Ascending aorta (tissue), 2 donors: ENCODE results near the gene SECTM1. TPM values are rescaled to one million over a fixed set of nuclear protein-coding genes. Genes with fewer than 3 reads are reported as not detected.
A peak's percentile ranks its signal among the peaks of the same experiment; 100 is the strongest.
"Not testable (repeated sequence)": the region's sequence is repeated elsewhere in the genome, so short reads cannot be mapped to it uniquely, and the experiment has no call there.

ENCODE experiments used
- DNase-seq, 2 donors: peaks; one replicate each; pipeline ENCODE4 v3.0.0-alpha.2; 2019; ENCODE audit warnings: low spot score in 2 of 2
- H3K27ac ChIP-seq, 2 donors: fragments of 200-600 bp; sonication (generic); one replicate each; pipeline ENCODE4 v1.5.1; 2016 to 2017; ENCODE audit warnings: mild to moderate bottlenecking in 1 of 2
- H3K27me3 ChIP-seq: fragments of 200-600 bp; sonication (generic); one replicate; pipeline ENCODE4 v1.5.1; 2017
- H3K36me3 ChIP-seq, 2 donors: fragments of 200-600 bp; sonication (generic); one replicate each; pipeline ENCODE4 v1.5.1; 2016
- H3K4me1 ChIP-seq, 2 donors: fragments of 200-600 bp; sonication (generic); one replicate each; pipeline ENCODE4 v1.5.1; 2016 to 2017; ENCODE audit warnings: mild to moderate bottlenecking in 1 of 2
- H3K4me3 ChIP-seq, 2 donors: fragments of 200-600 bp; sonication (generic); one replicate each; pipeline ENCODE4 v1.5.1; 2016 to 2017; ENCODE audit warnings: mild to moderate bottlenecking in 1 of 2
- H3K9me3 ChIP-seq, 2 donors: fragments of 200-600 bp; sonication (generic); one replicate each; pipeline ENCODE4 v1.5.1; 2016
- intact Hi-C: fragments of 100-400 bp; cut with DNase I; formaldehyde crosslinking; loops from one replicate; pipeline ENCODE4 v1.15.1; 2023
- total RNA-seq: library from RNA; depleted of rRNA; stranded (reverse); fragments of >200 nt; gene quantifications from one replicate; pipeline ENCODE4 v1.1.0, GENCODE V29; 2016
- TF ChIP-seq, protein P1 (sequence below), 3 experiments: fragments of 200-600 bp in 2 of 3; fragments of 450-650 bp in 1 of 3; sonication (generic) in 2 of 3; IDR thresholded peaks; one replicate each; pipeline ENCODE4 v1.5.1; 2016 to 2019; ENCODE audit warnings: antibody characterized with exemption in 3 of 3, mild to moderate bottlenecking in 1 of 3, moderate library complexity in 1 of 3

Gene SECTM1
- total RNA-seq, result 49.5 TPM

DNA sequence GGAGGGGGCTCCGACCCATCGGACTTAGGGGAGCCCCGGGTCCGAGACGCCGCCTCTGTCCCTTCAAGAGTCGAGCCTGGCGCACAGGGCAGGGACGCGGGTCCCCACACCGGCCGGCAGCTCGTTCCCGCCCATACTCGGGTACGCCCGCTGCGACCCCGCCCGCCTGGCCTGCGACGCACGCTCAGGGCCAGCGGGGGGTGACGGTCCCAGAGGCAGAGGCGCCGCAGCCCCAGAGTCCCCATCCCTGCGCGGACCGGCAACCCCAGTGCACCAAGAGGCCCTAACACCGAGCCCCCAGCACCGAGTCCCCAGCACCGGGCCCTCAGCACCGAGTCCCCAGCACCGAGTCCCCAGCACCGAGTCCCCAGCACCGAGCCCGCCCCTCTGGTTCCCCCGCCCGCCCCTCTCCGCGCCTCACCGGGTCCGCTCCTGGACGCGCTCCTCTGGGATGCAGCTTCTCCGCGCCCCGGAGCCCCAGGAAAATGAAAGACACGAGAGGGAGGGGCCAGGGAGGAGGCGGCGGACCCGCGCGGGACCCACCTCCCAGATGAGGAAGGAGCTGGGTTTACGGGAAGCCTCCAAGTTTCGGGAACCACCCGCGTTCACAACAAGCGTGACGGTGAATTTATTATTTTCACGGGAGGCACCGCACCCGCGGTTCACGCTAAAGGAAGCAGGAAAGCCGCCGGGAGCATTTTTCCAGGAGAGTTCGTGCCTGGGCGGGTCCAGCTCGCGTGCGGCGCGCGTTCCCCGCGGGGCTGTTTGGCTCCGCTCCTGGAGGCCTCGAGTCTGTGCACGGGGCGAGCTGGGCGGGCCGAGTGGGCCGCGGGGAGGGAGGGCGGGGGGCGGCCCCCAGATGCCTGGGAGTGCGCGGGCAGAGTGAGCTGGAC is at the start of gene SECTM1:
TSS of gene SECTM1 (minus strand) at position 488 of the 893 bp plus-strand sequence. CDS start 6,526 bp downstream, outside the sequence.
- Histone ChIP-seq H3K4me1 (peaks cover 14 to 25% of the 10 kb centered on the region in 2 donors), H3K36me3 (no peaks in the 10 kb centered on the region), H3K27ac (no peak within 1 kb of the TSS), H3K4me3 (peak within 1 kb of the TSS; percentile 40 to 69), H3K27me3 (no peaks in the 10 kb centered on the region), H3K9me3 (no peaks in the 10 kb centered on the region)
- TF ChIP-seq, protein P1, sequence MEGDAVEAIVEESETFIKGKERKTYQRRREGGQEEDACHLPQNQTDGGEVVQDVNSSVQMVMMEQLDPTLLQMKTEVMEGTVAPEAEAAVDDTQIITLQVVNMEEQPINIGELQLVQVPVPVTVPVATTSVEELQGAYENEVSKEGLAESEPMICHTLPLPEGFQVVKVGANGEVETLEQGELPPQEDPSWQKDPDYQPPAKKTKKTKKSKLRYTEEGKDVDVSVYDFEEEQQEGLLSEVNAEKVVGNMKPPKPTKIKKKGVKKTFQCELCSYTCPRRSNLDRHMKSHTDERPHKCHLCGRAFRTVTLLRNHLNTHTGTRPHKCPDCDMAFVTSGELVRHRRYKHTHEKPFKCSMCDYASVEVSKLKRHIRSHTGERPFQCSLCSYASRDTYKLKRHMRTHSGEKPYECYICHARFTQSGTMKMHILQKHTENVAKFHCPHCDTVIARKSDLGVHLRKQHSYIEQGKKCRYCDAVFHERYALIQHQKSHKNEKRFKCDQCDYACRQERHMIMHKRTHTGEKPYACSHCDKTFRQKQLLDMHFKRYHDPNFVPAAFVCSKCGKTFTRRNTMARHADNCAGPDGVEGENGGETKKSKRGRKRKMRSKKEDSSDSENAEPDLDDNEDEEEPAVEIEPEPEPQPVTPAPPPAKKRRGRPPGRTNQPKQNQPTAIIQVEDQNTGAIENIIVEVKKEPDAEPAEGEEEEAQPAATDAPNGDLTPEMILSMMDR (IDR thresholded peaks at IDR 0.05), result no peak
- DNase-seq, result no peak
- intact Hi-C loops, result no loop called here

DNA sequence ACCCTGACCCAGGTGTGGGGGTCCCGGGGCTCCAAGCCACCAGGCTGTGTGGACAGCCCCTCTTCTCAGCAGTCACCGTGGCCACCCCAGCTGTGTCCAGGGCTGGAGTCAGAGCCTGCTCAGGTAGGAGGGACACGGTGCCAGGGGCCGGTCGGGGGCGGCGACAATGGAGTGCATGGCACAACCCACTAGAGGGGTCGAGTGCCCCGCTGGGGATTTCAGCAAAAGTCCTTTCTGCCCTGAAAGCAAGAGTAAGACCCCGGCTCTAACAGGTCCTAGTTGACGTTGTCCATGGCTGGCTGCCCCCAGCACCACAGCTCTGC is 49.3 kb upstream of the SECTM1 start:
- H3K36me3 ChIP-seq, result no peaks in the 10 kb centered on the region
- intact Hi-C loops, result no loop called here
- H3K4me3 ChIP-seq, result no peak overlapping the region
- H3K27me3 ChIP-seq, result peaks cover 5% of the 10 kb centered on the region
- no peak for DNase-seq
- H3K9me3 ChIP-seq, result no peaks in the 10 kb centered on the region
- peaks cover 18% of the 10 kb centered on the region in 2 donors for H3K4me1 ChIP-seq
- H3K27ac ChIP-seq, result no peak overlapping the region
- TF ChIP-seq, protein P1 (IDR thresholded peaks at IDR 0.05), result no peak

DNA sequence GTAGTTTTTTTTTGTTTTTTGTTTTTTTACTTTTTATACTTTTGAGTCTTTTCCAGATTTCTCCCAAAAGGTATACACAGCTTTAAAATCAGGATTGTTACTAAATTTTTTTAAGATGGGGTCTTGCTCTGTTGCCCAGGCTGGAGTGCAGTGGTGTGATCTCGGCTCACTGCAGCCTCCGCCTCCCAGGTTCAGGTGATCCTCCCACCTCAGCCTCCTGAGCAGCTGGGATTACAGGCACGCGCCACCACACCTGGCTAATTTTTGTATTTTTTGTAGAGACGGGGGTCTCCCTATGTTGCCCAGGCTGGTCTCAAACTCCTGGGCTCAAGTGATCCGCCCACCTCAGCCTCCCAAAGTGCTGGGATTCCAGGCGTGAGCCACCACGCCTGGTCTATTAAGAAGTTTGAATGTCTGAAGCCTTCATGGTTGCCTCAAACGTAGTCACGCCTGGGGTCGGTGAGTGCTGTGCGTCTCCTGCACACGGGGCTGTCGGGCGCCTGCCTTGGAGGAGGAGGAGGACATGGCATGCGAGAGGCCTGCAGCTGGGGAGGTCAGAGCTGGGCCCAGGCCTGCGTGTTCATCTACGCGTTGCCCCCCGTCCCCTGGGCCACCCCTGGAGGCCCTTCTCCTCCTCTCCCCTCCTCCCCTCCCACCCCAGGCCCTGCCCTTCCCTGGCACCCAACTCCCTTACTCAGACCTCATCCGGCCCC is 48.8 kb upstream of the SECTM1 start:
- intact Hi-C loops, H3K4me3 ChIP-seq, H3K36me3 ChIP-seq, H3K9me3 ChIP-seq, H3K27ac ChIP-seq, DNase-seq, H3K27me3 ChIP-seq: not testable (repeated sequence)
- peaks cover 18% of the 10 kb centered on the region in 2 donors for H3K4me1 ChIP-seq

DNA sequence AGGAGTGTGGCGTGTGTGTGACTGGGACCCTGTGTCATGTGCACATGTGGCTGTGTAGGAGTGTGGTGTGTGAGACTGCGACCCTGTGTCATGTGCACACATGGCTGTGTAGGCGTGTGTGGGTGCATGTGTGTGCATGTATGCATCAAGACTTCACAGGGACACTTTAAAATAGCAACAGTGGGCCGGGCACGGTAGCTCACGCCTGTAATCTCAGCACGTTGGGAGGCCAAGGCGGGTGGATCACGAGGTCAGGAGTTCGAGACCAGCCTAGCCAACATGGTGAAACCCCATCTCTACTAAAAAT is 48.1 kb upstream of the SECTM1 start:
- DNase-seq, H3K27me3 ChIP-seq, H3K36me3 ChIP-seq, H3K9me3 ChIP-seq, H3K4me3 ChIP-seq, H3K27ac ChIP-seq, intact Hi-C loops: not testable (repeated sequence)
- peaks cover 18% of the 10 kb centered on the region in 2 donors for H3K4me1 ChIP-seq

DNA sequence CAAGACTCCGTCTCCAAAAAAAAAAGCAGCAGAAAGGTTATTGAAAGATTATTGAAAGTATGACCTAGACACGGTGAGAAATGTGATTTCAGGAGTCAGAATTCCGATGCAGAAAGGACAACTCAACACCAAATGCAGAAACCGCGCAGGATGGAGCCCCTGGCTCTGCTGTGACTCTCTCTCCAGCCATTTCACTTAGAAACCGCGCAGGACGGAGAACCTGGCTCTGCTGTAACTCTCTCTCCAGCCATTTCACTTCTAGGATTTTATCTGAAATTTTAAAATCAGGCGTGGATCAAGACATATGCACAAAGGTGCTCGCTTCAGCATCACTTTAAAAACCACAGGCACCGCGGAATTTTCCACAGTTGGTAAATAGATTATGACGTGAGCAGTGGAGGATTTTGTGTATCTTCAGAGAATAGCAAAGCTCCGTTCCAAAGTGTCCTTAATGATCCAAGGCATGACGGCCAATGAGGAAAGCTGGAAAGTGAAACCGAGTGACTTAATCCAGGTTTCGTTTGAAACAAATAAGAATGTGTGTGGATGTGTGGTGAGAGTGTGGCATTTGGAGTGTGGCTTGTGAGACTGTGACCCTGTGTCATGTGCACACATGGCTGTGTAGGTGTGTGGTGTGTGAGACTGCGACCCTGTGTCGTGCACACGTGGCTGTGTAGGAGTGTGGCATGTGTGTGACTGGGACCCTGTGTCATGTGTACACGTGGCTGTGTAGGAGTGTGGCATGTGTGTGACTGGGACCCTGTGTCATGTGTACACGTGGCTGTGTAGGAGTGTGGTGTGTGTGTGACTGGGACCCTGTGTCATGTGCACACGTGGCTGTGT is 47.5 kb upstream of the SECTM1 start:
- Histone ChIP-seq H3K36me3 (no peaks in the 10 kb centered on the region), H3K27ac (no peak overlapping the region), H3K4me1 (peaks cover 15% of the 10 kb centered on the region in 2 donors), H3K27me3 (peaks cover 5% of the 10 kb centered on the region), H3K4me3 (peak overlapping the region in 1 of 2 donors; percentile 7), H3K9me3 (no peaks in the 10 kb centered on the region)
- intact Hi-C loops, result no loop called here
- DNase-seq, result no peak
- TF ChIP-seq, protein P1 (IDR thresholded peaks at IDR 0.05), result no peak

DNA sequence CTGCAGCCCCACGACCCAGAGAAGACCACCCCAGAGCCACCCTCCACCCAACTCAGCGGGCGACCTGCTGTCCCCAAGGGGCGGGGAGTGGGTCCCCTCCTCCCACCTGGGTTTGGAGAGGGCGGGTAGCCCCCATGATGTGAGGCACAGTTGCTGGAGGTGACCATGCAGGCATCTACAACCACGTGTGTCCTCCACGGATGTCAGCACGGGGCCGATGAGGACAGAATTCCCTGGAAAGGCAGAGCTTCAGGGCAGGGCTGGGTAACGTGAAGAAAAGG is 45.1 kb upstream of the SECTM1 start:
- no peaks in the 10 kb centered on the region for H3K9me3 ChIP-seq
- intact Hi-C loops, result no loop called here
- no peaks in the 10 kb centered on the region for H3K4me1 ChIP-seq
- TF ChIP-seq, protein P1 (IDR thresholded peaks at IDR 0.05), result no peak
- no peak overlapping the region for H3K4me3 ChIP-seq
- peaks cover 11% of the 10 kb centered on the region for H3K27me3 ChIP-seq
- H3K36me3 ChIP-seq, result no peaks in the 10 kb centered on the region
- DNase-seq, result no peak
- no peak overlapping the region for H3K27ac ChIP-seq
